ENCODE results near the gene ZBED2. TPM values are rescaled to one million over a fixed set of nuclear protein-coding genes. Genes with fewer than 3 reads are reported as not detected.

ZBED2 gene
- polyA plus RNA-seq, 2 of the 4 experiments (the other 2 are of a cell fraction): 0.48 to 1.9 TPM

DNA sequence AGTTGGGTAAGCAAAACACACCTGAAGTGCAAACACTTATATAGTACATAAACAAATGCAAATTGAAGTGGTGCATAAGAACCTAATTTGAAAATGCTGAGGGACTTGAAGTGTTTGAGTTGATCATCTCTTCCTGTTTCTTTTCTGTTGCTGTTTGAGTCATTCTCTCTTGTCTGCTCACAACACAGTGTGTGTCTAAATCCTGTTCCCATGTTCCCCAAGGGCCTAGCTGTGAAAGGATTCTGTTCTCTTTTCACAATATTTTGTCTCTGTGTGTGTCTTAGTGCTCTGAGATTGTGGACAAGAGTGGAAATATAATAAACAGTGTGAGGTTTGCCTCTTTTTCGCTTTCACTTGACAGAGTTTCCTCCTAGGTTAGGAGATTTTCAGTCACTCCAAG, 47.1 kb downstream of the ZBED2 start (continued):
- no peak for TF ChIP-seq NPAS2 (CRISPR knock-in tag; IDR thresholded peaks at IDR 0.05; ENCODE audit: borderline replicate concordance)

DNA sequence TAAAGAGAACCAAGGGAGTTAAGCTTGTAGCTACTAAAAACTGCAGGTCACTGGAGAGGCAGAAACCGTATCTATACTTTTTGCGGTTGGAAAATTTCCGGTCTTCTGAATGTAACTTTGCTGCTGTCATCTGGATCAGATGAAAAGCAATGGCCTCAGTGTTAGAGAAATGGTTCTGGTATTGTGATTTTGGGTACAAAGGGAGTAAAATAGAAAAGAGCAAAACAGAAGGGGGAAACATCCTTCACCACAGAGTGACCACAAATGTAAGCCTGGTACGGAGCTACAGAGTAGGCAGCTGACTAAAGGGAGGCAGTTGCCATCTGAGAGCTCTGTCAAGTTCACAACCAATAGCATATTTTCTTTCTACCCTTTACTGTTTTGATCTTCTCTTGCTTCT, 47.5 kb downstream of the ZBED2 start:
- Histone ChIP-seq H3K27ac (no peak overlapping the region), H3K4me1 (peaks cover 15% of the 10 kb centered on the region; the same call in 2 of the 3 replicates), H3K4me2 (no peak overlapping the region), H3K4me3 (no peak overlapping the region), H3K9me3 (no peaks in the 10 kb centered on the region)
- ATAC-seq (no peak), FAIRE-seq (no peak), DNase-seq (ENCODE audit: low read depth in 1 of 2, low spot score in 1 of 2) (no peak)
- WGBS (ENCODE audit: missing lambda C conversion rate): 85% methylated on average over 4 of the region's 4 CpGs
- CTCF ChIA-PET: interaction anchor here (2.6 kb wide), 1 partner anchor 8 kb away, joined by 9 read pairs; no protein-coding TSS in a partner anchor
- POLR2A ChIA-PET: no interaction called here
- no peak for TF ChIP-seq FOXS1 (CRISPR knock-in tag; IDR thresholded peaks at IDR 0.05)
- TF ChIP-seq KDM1A (IDR thresholded peaks at IDR 0.05; ENCODE audit: low read depth): no peak
- TF ChIP-seq POLR2AphosphoS2 (conservative IDR thresholded peaks at IDR 0.05; ENCODE audit: low read length): no peak
- no peak for TF ChIP-seq TP53 (CRISPR knock-in tag; IDR thresholded peaks at IDR 0.05)
- no peak for TF ChIP-seq JUN (IDR thresholded peaks at IDR 0.05)
- no peak for TF ChIP-seq HDAC2 (IDR thresholded peaks at IDR 0.05)
- TF ChIP-seq, protein P1, sequence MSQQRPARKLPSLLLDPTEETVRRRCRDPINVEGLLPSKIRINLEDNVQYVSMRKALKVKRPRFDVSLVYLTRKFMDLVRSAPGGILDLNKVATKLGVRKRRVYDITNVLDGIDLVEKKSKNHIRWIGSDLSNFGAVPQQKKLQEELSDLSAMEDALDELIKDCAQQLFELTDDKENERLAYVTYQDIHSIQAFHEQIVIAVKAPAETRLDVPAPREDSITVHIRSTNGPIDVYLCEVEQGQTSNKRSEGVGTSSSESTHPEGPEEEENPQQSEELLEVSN (IDR thresholded peaks at IDR 0.05; ENCODE audit: borderline replicate concordance, low read depth): no peak
- TF ChIP-seq RARB (CRISPR knock-in tag; IDR thresholded peaks at IDR 0.05): no peak
- no peak for TF ChIP-seq EP300 (IDR thresholded peaks at IDR 0.05)
- no peak for TF ChIP-seq FOSB (CRISPR knock-in tag; IDR thresholded peaks at IDR 0.05)

DNA sequence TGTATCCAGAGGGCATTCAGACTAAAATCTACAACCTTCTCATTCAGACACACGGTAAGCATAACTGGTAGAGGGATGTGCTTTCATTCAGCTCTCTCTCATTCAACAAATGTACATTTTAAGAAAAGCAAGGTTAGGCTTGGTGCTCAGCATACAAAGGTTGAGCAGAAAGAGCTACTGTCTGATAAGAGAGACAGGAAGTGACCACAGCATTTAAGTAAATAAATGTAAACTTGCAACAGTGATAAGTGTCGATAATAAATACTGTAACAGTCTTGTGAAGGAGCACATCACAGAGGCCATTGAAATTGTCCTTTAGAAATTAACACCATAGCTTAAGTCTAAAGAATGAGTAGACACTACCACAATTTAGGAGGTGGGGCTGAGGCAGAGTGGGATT, 49.8 kb downstream of the ZBED2 start:
- Histone ChIP-seq H3K4me3 (no peak overlapping the region), H3K9me3 (no peaks in the 10 kb centered on the region), H3K4me1 (peaks cover 15% of the 10 kb centered on the region; the same call in 2 of the 3 replicates), H3K4me2 (no peak overlapping the region), H3K27ac (no peak overlapping the region)
- ChIA-PET CTCF (no interaction called here), POLR2A (no interaction called here)
- WGBS (ENCODE audit: missing lambda C conversion rate): 72% methylated on average over 2 of the region's 2 CpGs
- FAIRE-seq: no peak
- no peak for DNase-seq (ENCODE audit: low read depth in 1 of 2, low spot score in 1 of 2)
- ATAC-seq: no peak
- TF ChIP-seq CHD2 (IDR thresholded peaks at IDR 0.05; ENCODE audit: low read length, partially characterized antibody): no peak
- TF ChIP-seq, protein P2, sequence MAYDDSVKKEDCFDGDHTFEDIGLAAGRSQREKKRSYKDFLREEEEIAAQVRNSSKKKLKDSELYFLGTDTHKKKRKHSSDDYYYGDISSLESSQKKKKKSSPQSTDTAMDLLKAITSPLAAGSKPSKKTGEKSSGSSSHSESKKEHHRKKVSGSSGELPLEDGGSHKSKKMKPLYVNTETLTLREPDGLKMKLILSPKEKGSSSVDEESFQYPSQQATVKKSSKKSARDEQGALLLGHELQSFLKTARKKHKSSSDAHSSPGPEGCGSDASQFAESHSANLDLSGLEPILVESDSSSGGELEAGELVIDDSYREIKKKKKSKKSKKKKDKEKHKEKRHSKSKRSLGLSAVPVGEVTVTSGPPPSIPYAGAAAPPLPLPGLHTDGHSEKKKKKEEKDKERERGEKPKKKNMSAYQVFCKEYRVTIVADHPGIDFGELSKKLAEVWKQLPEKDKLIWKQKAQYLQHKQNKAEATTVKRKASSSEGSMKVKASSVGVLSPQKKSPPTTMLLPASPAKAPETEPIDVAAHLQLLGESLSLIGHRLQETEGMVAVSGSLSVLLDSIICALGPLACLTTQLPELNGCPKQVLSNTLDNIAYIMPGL (CRISPR knock-in tag; IDR thresholded peaks at IDR 0.05; ENCODE audit: borderline replicate concordance): no peak
- TF ChIP-seq ZFP36 (IDR thresholded peaks at IDR 0.05; ENCODE audit: borderline replicate concordance, partially characterized antibody): no peak
- TF ChIP-seq RARB (CRISPR knock-in tag; IDR thresholded peaks at IDR 0.05): no peak
- TF ChIP-seq, protein P3, sequence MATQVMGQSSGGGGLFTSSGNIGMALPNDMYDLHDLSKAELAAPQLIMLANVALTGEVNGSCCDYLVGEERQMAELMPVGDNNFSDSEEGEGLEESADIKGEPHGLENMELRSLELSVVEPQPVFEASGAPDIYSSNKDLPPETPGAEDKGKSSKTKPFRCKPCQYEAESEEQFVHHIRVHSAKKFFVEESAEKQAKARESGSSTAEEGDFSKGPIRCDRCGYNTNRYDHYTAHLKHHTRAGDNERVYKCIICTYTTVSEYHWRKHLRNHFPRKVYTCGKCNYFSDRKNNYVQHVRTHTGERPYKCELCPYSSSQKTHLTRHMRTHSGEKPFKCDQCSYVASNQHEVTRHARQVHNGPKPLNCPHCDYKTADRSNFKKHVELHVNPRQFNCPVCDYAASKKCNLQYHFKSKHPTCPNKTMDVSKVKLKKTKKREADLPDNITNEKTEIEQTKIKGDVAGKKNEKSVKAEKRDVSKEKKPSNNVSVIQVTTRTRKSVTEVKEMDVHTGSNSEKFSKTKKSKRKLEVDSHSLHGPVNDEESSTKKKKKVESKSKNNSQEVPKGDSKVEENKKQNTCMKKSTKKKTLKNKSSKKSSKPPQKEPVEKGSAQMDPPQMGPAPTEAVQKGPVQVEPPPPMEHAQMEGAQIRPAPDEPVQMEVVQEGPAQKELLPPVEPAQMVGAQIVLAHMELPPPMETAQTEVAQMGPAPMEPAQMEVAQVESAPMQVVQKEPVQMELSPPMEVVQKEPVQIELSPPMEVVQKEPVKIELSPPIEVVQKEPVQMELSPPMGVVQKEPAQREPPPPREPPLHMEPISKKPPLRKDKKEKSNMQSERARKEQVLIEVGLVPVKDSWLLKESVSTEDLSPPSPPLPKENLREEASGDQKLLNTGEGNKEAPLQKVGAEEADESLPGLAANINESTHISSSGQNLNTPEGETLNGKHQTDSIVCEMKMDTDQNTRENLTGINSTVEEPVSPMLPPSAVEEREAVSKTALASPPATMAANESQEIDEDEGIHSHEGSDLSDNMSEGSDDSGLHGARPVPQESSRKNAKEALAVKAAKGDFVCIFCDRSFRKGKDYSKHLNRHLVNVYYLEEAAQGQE (IDR thresholded peaks at IDR 0.05): no peak
- no peak for TF ChIP-seq CBX2 (IDR thresholded peaks at IDR 0.05; ENCODE audit: borderline replicate concordance, low read depth)

Other genes with a start within 250 kb of the ZBED2 start
- gene CD96, start 53.1 kb downstream of the ZBED2 start, polyA plus RNA-seq (2011; rRNA removed): not detected in 2 replicates
- gene CD96, start 53.1 kb downstream of the ZBED2 start, polyA plus RNA-seq (2017; fragmentation: RNase III; extraction: RNeasy Plus Mini Kit Qiagen cat#74134 plus additional on column Dnase treatment): 0.03 TPM in 1 of 3 replicates, not detected in the others
- 14.3 and 15.2 TPM in 2 replicates for gene PLCXD2, start 79.3 kb upstream of the ZBED2 start, polyA plus RNA-seq (2011; rRNA removed)
- 19.2 to 23.1 TPM (median 19.9 TPM) in 3 replicates for gene PLCXD2, start 79.3 kb upstream of the ZBED2 start, polyA plus RNA-seq (2017; fragmentation: RNase III; extraction: RNeasy Plus Mini Kit Qiagen cat#74134 plus additional on column Dnase treatment)